H1 (cell line): ENCODE results near the gene APC2. TPM values are rescaled to one million over a fixed set of nuclear protein-coding genes. Genes with fewer than 3 reads are reported as not detected.

Experiments used
- CTCF ChIA-PET: fragments of 300-600 bp; sonication (Branson Sonifier 250); formaldehyde crosslinking; loops from one replicate; lab custom pipeline; 2021; ENCODE audit not compliant: partially characterized antibody; lab: Charles Lee
- POLR2A ChIA-PET: fragments of 300-600 bp; sonication (Branson Sonifier 250); formaldehyde crosslinking; loops from one replicate; lab custom pipeline; 2021; ENCODE audit warnings: inconsistent platforms; ENCODE audit not compliant: partially characterized antibody; lab: Charles Lee
- DNase-seq, 2 experiments: peaks; one replicate each; pipeline versions ENCODE4 v3.0.0 to v3.0.0-alpha.2; 2010 to 2022; ENCODE audit warnings: low spot score in 2 of 2, low read depth in 1 of 2, mixed read lengths in 1 of 2
- FAIRE-seq: peaks from 2 replicates; lab custom pipeline; 2011; peaks lifted over from hg19 to GRCh38; lab: Jason Lieb, UNC
- H2AFZ ChIP-seq: 2 replicates; pipeline ENCODE4 v1.8.1; 2012; ENCODE audit warnings: low read length, inconsistent platforms
- H2AK5ac ChIP-seq: 2 replicates; pipeline ENCODE4 v1.6.1; 2013; ENCODE audit warnings: low read depth, low read length
- H2BK120ac ChIP-seq: replicated peaks from 2 replicates; pipeline ENCODE3; 2013; ENCODE audit warnings: low read depth, low read length, inconsistent platforms
- H2BK12ac ChIP-seq: 2 replicates; pipeline ENCODE4 v1.6.1; 2013; ENCODE audit warnings: low read depth, low read length
- H2BK15ac ChIP-seq: 2 replicates; pipeline ENCODE4 v1.6.1; 2013; ENCODE audit warnings: low read length
- H2BK20ac ChIP-seq: 2 replicates; pipeline ENCODE4 v1.6.1; 2013; ENCODE audit warnings: low read length
- H2BK5ac ChIP-seq: 2 replicates; pipeline ENCODE4 v1.6.1; 2013; ENCODE audit warnings: low read depth, low read length
- H3K14ac ChIP-seq: 2 replicates; pipeline ENCODE4 v1.6.1; 2013; ENCODE audit warnings: inconsistent platforms; ENCODE audit not compliant: insufficient read length
- H3K18ac ChIP-seq: 2 replicates; pipeline ENCODE4 v1.6.1; 2013; ENCODE audit warnings: low read length; ENCODE audit errors: extremely low read depth
- H3K23ac ChIP-seq: 2 replicates; pipeline ENCODE4 v1.6.1; 2013; ENCODE audit warnings: inconsistent platforms; ENCODE audit not compliant: insufficient read length
- H3K23me2 ChIP-seq: 2 replicates; pipeline ENCODE4 v1.6.1; 2013; ENCODE audit warnings: low read depth, low read length
- H3K27ac ChIP-seq: 2 replicates; pipeline ENCODE4 v1.6.1; 2011; ENCODE audit warnings: low read depth, low read length, inconsistent platforms
- H3K27me3 ChIP-seq, 4 experiments: replicated peaks in 1 of 4; 1 replicate in 1 of 4; 2 replicates in 3 of 4; pipeline versions ENCODE4 v1.6.1 to v1.8.1; 2011 to 2013; ENCODE audit warnings: low read length in 3 of 4, mild to moderate bottlenecking in 3 of 4, inconsistent platforms in 2 of 4, mixed read lengths in 2 of 4, moderate library complexity in 1 of 4; ENCODE audit not compliant: control insufficient read depth in 3 of 4, insufficient read depth in 3 of 4; ENCODE audit errors: extremely low read depth in 1 of 4
- H3K36me3 ChIP-seq, 4 experiments: 2 replicates each; pipeline versions ENCODE4 v1.6.1 to v1.8.1; 2011 to 2013; ENCODE audit warnings: mild to moderate bottlenecking in 4 of 4, low read length in 3 of 4, moderate library complexity in 2 of 4, control low read depth in 1 of 4, inconsistent platforms in 1 of 4; ENCODE audit not compliant: insufficient read depth in 4 of 4, control insufficient read depth in 2 of 4
- H3K4ac ChIP-seq: replicated peaks from 2 replicates; pipeline ENCODE3; 2013; ENCODE audit warnings: low read length, low read depth, mixed read lengths, inconsistent platforms; ENCODE audit not compliant: insufficient read length
- H3K4me1 ChIP-seq, 4 experiments: replicated peaks in 1 of 4; 1 replicate in 1 of 4; 2 replicates in 3 of 4; pipeline versions ENCODE4 v1.6.1 to v1.8.1; 2011 to 2013; ENCODE audit warnings: low read length in 3 of 4, inconsistent platforms in 2 of 4, mixed read lengths in 1 of 4; ENCODE audit not compliant: insufficient read depth in 4 of 4, control insufficient read depth in 3 of 4
- H3K4me2 ChIP-seq, 2 experiments: 2 replicates each; pipeline versions ENCODE4 v1.6.1 to v1.8.1; 2011 to 2013; ENCODE audit warnings: low read depth in 2 of 2, low read length in 2 of 2, control low read depth in 1 of 2, inconsistent platforms in 1 of 2, mild to moderate bottlenecking in 1 of 2; ENCODE audit not compliant: insufficient read depth in 1 of 2
- H3K4me3 ChIP-seq, 4 experiments: fragments of 200-600, 300-600 bp in 1 of 4; sonication (generic), shearing (Covaris generic), sonication (Bioruptor Twin) in 1 of 4; 2 replicates each; pipeline versions ENCODE4 v1.5.1 to v1.8.1; 2011 to 2016; ENCODE audit warnings: low read length in 4 of 4, low read depth in 3 of 4, control low read depth in 2 of 4, inconsistent platforms in 2 of 4, mild to moderate bottlenecking in 2 of 4, mixed read lengths in 1 of 4, moderate library complexity in 1 of 4; ENCODE audit not compliant: insufficient read depth in 2 of 4; ENCODE audit errors: extremely low read depth in 1 of 4
- H3K56ac ChIP-seq: replicated peaks from 2 replicates; pipeline ENCODE3; 2013; ENCODE audit warnings: low read depth, mild to moderate bottlenecking, mixed read lengths, low read length, inconsistent platforms; ENCODE audit not compliant: insufficient read length
- H3K79me1 ChIP-seq: 2 replicates; pipeline ENCODE4 v1.6.1; 2013; ENCODE audit warnings: low read depth, low read length, control low read depth
- H3K79me2 ChIP-seq, 2 experiments: 2 replicates each; pipeline versions ENCODE4 v1.6.1 to v1.8.1; 2012 to 2013; ENCODE audit warnings: low read length in 2 of 2, mild to moderate bottlenecking in 2 of 2, inconsistent platforms in 1 of 2; ENCODE audit not compliant: insufficient read depth in 2 of 2, control insufficient read depth in 1 of 2
- H3K9ac ChIP-seq, 4 experiments: replicated peaks in 1 of 4; 1 replicate in 1 of 4; 2 replicates in 3 of 4; pipeline versions ENCODE4 v1.6.1 to v1.8.1; 2011 to 2013; ENCODE audit warnings: low read depth in 3 of 4, low read length in 3 of 4, control low read depth in 2 of 4, mild to moderate bottlenecking in 2 of 4, moderate library complexity in 2 of 4, inconsistent platforms in 1 of 4; ENCODE audit errors: extremely low read depth in 1 of 4
- H3K9me3 ChIP-seq, 2 experiments: 2 replicates each; pipeline versions ENCODE4 v1.6.1 to v1.8.1; 2012 to 2013; ENCODE audit warnings: mild to moderate bottlenecking in 2 of 2, moderate library complexity in 2 of 2, control low read depth in 1 of 2, inconsistent platforms in 1 of 2, low read depth in 1 of 2, low read length in 1 of 2, mixed read lengths in 1 of 2; ENCODE audit not compliant: insufficient read depth in 2 of 2
- H4K20me1 ChIP-seq, 2 experiments: replicated peaks in 1 of 2; 2 replicates each; pipeline versions ENCODE3 to v1.8.1; 2011 to 2013; ENCODE audit warnings: inconsistent platforms in 2 of 2, low read length in 2 of 2, mild to moderate bottlenecking in 1 of 2; ENCODE audit not compliant: insufficient read depth in 2 of 2, control insufficient read depth in 1 of 2
- H4K5ac ChIP-seq: 2 replicates; pipeline ENCODE4 v1.6.1; 2013; ENCODE audit warnings: low read length, low read depth, mixed read lengths, inconsistent platforms; ENCODE audit not compliant: insufficient read length
- H4K8ac ChIP-seq: 2 replicates; pipeline ENCODE4 v1.8.0; 2013; ENCODE audit warnings: mild to moderate bottlenecking, moderate library complexity, low read length, inconsistent platforms; ENCODE audit not compliant: insufficient read depth; ENCODE audit errors: extremely low read depth
- H4K91ac ChIP-seq: replicated peaks from 2 replicates; pipeline ENCODE3; 2013; ENCODE audit warnings: low read length, mixed read lengths, inconsistent platforms; ENCODE audit not compliant: insufficient read length
- WGBS, 2 experiments: shearing (Covaris generic) in 1 of 2; methylation state at CpG; one replicate each; pipeline versions ENCODE4 v1.1.6 to v1.1.7; 2013 to 2015; ENCODE audit warnings: low lambda C conversion rate in 2 of 2, mixed read lengths in 2 of 2, inconsistent platforms in 1 of 2, low coverage in 1 of 2, missing lambda C conversion rate in 1 of 2; ENCODE audit not compliant: insufficient replicate concordance in 2 of 2, insufficient coverage in 1 of 2, insufficient read length in 1 of 2; ENCODE audit errors: extremely low coverage in 1 of 2, missing lambda C conversion rate in 1 of 2; 5-methylcytosine and 5-hydroxymethylcytosine counted together
- polyA plus RNA-seq, 7 experiments: library from polyadenylated mRNA; depleted of rRNA in 3 of 7; stranded (reverse) in 5 of 7; unstranded in 2 of 7; fragments of >200 nt in 5 of 7; fragments of 200-250 nt in 2 of 7; gene quantifications; 1 replicate in 5 of 7; 2 replicates in 1 of 7; 4 replicates in 1 of 7; pipeline versions ENCODE4 v1.2.1 to v1.2.3, GENCODE V29; 2011 to 2013; ENCODE audit warnings: missing spikeins in 2 of 7, mixed read lengths in 2 of 7
- total RNA-seq: library from RNA; stranded (reverse); fragmentation: NEBNext Ultra II Directional; extraction: Animal tissue kit (Norgen Biotek cat#: 25700); gene quantifications from 2 replicates; pipeline ENCODE4 v1.2.1, GENCODE V29; 2021

The APC2 gene
- total and polyA plus RNA-seq, 2 of the 8 experiments (the other 6 are each of a cell fraction or from before 2014, with no cell fraction given): 1.3 to 4.1 TPM

- H3K23ac ChIP-seq: no peak overlapping the region
- H2BK5ac ChIP-seq: no peak overlapping the region
- ChIA-PET CTCF (interaction anchor here (0.8 to 1.6 kb wide), 3 partner anchors 11 to 363 kb away, joined by 3 read pairs; no protein-coding TSS in a partner anchor), POLR2A (interaction anchor here (1.6 to 2.6 kb wide), 2 partner anchors 10 to 28 kb away, joined by 4 to 7 read pairs; partner anchors contain the start of gene REEP6)
- peaks cover 0 to 19% (median 16%) of the 10 kb centered on the region in 4 experiments; a peak in 5 of 7 replicates for H3K27me3 ChIP-seq
- no peak overlapping the region for H3K9ac ChIP-seq
- H2BK15ac ChIP-seq: no peak overlapping the region
- no peak overlapping the region for H3K4ac ChIP-seq
- H4K8ac ChIP-seq: no peak overlapping the region
- H3K23me2 ChIP-seq: peaks cover 6% of the 10 kb centered on the region
- no peaks in the 10 kb centered on the region for H3K79me2 ChIP-seq
- H3K14ac ChIP-seq: no peak overlapping the region
- H4K20me1 ChIP-seq: peaks cover 0 to 2% of the 10 kb centered on the region in 2 experiments
- H2AFZ ChIP-seq: no peak overlapping the region
- no peak overlapping the region for H2AK5ac ChIP-seq
- DNase-seq (no peak), FAIRE-seq (no peak)
- H3K56ac ChIP-seq: no peak overlapping the region
- H2BK20ac ChIP-seq: no peak overlapping the region
- H2BK120ac ChIP-seq: no peak overlapping the region
- no peak overlapping the region for H3K27ac ChIP-seq
- no peak overlapping the region for H4K91ac ChIP-seq
- WGBS, 2 experiments: 87% methylated on average over 9 of the region's 9 CpGs; no CpG with 5 or more reads in 1 of the 2 experiments
- peaks cover 0 to 10% (median 6%) of the 10 kb centered on the region in 4 experiments; a peak in 5 of 7 replicates for H3K4me1 ChIP-seq
- no peak overlapping the region for H3K18ac ChIP-seq
- H4K5ac ChIP-seq: no peak overlapping the region
- no peak overlapping the region for H3K4me2 ChIP-seq
- no peak overlapping the region for H2BK12ac ChIP-seq
- H3K4me3 ChIP-seq: no peak overlapping the region
- no peaks in the 10 kb centered on the region for H3K79me1 ChIP-seq
- peaks cover 5 to 11% of the 10 kb centered on the region in 2 experiments; a peak in 2 of 4 replicates for H3K9me3 ChIP-seq
- no peaks in the 10 kb centered on the region for H3K36me3 ChIP-seq
Measured at GRCh38 chr19:1501200-1501595, 51.3 kb downstream of the APC2 start.
